K562 (cell line): ENCODE data around the gene DTL. TPM values are rescaled to one million over a fixed set of nuclear protein-coding genes. Genes with fewer than 3 reads are reported as not detected.

Experiments used
- ARNT ChIP-seq, 2 experiments: fragments of 450-650 bp; IDR thresholded peaks; 2 replicates each; pipeline ENCODE4 v1.6.1; 2016; ENCODE audit warnings: mild to moderate bottlenecking in 1 of 2
- BRF1 ChIP-seq: IDR thresholded peaks from 3 replicates; pipeline ENCODE4 v1.6.1; 2011; ENCODE audit warnings: borderline replicate concordance, mild to moderate bottlenecking; ENCODE audit not compliant: insufficient read length; ENCODE audit errors: extremely low read depth
- CEBPG ChIP-seq, 3 experiments: fragments of 200-800 bp in 1 of 3; sonication (Bioruptor generic) in 1 of 3; sonication (generic) in 1 of 3; formaldehyde crosslinking in 1 of 3; IDR thresholded peaks in 2 of 3; conservative IDR thresholded peaks in 1 of 3; 2 replicates each; pipeline versions ENCODE4 v1.6.1 to v1.8.0; 2016 to 2022; ENCODE audit warnings: missing compliant biosample characterization in 2 of 3, missing genetic modification characterization in 2 of 3, mild to moderate bottlenecking in 1 of 3, missing genetic modification reagents in 1 of 3
- CTBP1 ChIP-seq: fragments of 450-650 bp; IDR thresholded peaks from 2 replicates; pipeline ENCODE4 v1.6.1; 2016; ENCODE audit warnings: borderline replicate concordance
- DEAF1 ChIP-seq: fragments of 450-650 bp; formaldehyde crosslinking; IDR thresholded peaks from 2 replicates; pipeline ENCODE4 v1.4.0; 2020; ENCODE audit warnings: mild to moderate bottlenecking, moderate library complexity
- ERF ChIP-seq: fragments of 450-650 bp; formaldehyde crosslinking; IDR thresholded peaks from 2 replicates; pipeline ENCODE4 v1.4.0; 2020; ENCODE audit warnings: mild to moderate bottlenecking, mixed read lengths
- HDAC6 ChIP-seq: IDR thresholded peaks from 2 replicates; pipeline ENCODE4 v1.6.1; 2012; ENCODE audit warnings: low read depth, mild to moderate bottlenecking, control low read depth, inconsistent platforms, low read length, moderate library complexity
- LCOR ChIP-seq: sonication (generic); formaldehyde crosslinking; IDR thresholded peaks from 2 replicates; pipeline ENCODE4 v1.8.0; 2022; ENCODE audit warnings: mild to moderate bottlenecking, missing genetic modification reagents
- REST ChIP-seq, 2 experiments: fragments of 450-650 bp; formaldehyde crosslinking in 1 of 2; IDR thresholded peaks; 2 replicates each; pipeline versions ENCODE4 v1.4.0 to v1.6.1; 2014 to 2020; ENCODE audit warnings: mild to moderate bottlenecking in 2 of 2, borderline replicate concordance in 1 of 2, low read depth in 1 of 2
- SOX6 ChIP-seq: fragments of 450-650 bp; IDR thresholded peaks from 2 replicates; pipeline ENCODE4 v1.6.1; 2014; ENCODE audit warnings: mild to moderate bottlenecking
- ZNF592 ChIP-seq: fragments of 450-650 bp; IDR thresholded peaks from 2 replicates; pipeline ENCODE4 v1.6.1; 2017; ENCODE audit warnings: antibody characterized with exemption, mild to moderate bottlenecking
- ZNF778 ChIP-seq: fragments of 450-650 bp; formaldehyde crosslinking; IDR thresholded peaks from 2 replicates; pipeline ENCODE4 v1.4.0; 2020; ENCODE audit warnings: mild to moderate bottlenecking, moderate library complexity
- polyA plus RNA-seq, 8 experiments: library from polyadenylated mRNA; depleted of rRNA in 4 of 8; stranded (reverse) in 5 of 8; unstranded in 3 of 8; fragments of >200 nt; fragmentation: Nextera tagmentation in 2 of 8; fragmentation: Illumina TruSeq in 1 of 8; extraction: Ambion mirVana in 2 of 8; extraction: Trizol in 1 of 8; gene quantifications; 2 replicates each; pipeline versions ENCODE4 v1.2.1 to v1.2.3, GENCODE V29; 2011 to 2014; ENCODE audit warnings: inconsistent platforms in 1 of 8, missing spikeins in 1 of 8
- total RNA-seq, 7 experiments: library from RNA; depleted of rRNA in 6 of 7; stranded (reverse); fragments of >200 nt in 6 of 7; fragmentation: Illumina TruSeq in 2 of 7; extraction: Trizol in 2 of 7; gene quantifications; 2 replicates each; pipeline versions ENCODE4 v1.2.1 to v1.2.3, GENCODE V29; 2011 to 2021; ENCODE audit warnings: low replicate concordance in 1 of 7

The DTL gene
- total and polyA plus RNA-seq, 9 of the 15 experiments (the other 6 are each of a cell fraction or from before 2014, with no cell fraction given) = 38.3 to 81.0 (median 63.2) TPM

DNA sequence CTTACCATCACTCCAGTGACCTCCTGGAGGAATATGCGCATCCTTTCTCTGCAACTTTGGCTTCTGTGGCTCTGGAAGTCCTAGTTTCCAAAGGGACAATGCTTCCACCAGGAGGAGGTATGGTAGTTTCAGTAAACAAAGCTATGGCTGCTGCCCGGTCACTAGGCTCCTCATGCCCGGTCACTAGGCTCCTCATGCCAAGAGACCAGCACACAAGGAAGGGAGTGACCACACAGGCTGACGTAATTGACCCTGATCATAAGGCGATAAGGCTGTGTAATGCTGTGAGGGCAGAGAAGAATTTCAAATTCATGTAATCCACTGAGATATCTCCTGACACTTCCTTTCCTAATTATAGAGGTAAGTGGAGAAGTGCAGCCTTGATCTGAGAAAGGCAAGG, 102.9 kb downstream of the DTL start (continued):
- TF ChIP-seq REST (IDR thresholded peaks at IDR 0.05; ENCODE audit: borderline replicate concordance) (peak; percentile 71; the same call in 1 of the 2 replicates), REST (CRISPR knock-in tag; IDR thresholded peaks at IDR 0.05; ENCODE audit: low read depth) (no peak), ERF (CRISPR knock-in tag) (no peak), CTBP1 (peak; percentile 52), ZNF778 (CRISPR knock-in tag) (no peak), HDAC6 (no peak), DEAF1 (peak; percentile 55), SOX6 (no peak), CEBPG (CRISPR knock-in tag; IDR thresholded peaks at IDR 0.05) (peak; percentile 57; the same call in 1 of the 2 replicates), CEBPG (tag; conservative IDR thresholded peaks at IDR 0.05 in 1 of 2, IDR thresholded peaks at IDR 0.05 in 1 of 2) (no peak), LCOR (CRISPR knock-in tag) (no peak), ZNF592 (peak; percentile 63), ARNT (IDR thresholded peaks at IDR 0.05) (no peak), BRF1 (no peak)
